Parathyroid adenoma (tissue), 2 donors: Measurements from ENCODE around the gene TRPM5.

ENCODE experiments used
- H2AFZ ChIP-seq: fragments of 300-600 bp; sonication (generic); one replicate; pipeline ENCODE4 v1.7.0; 2017; ENCODE audit warnings: antibody characterized with exemption, mild to moderate bottlenecking
- H3K27ac ChIP-seq: fragments of 300-600 bp; sonication (generic); one replicate; pipeline ENCODE4 v1.7.0; 2017
- H3K27me3 ChIP-seq: fragments of 300-600 bp; sonication (generic); one replicate; pipeline ENCODE4 v1.7.0; 2017; ENCODE audit warnings: low read length; ENCODE audit not compliant: control insufficient read depth, insufficient read depth
- H3K36me3 ChIP-seq: fragments of 300-600 bp; sonication (generic); one replicate; pipeline ENCODE4 v1.7.0; 2017; ENCODE audit warnings: low read length; ENCODE audit not compliant: control insufficient read depth, insufficient read depth
- H3K4me1 ChIP-seq: fragments of 300-600 bp; sonication (generic); one replicate; pipeline ENCODE4 v1.7.0; 2017; ENCODE audit warnings: control low read depth
- H3K4me2 ChIP-seq: fragments of 300-600 bp; sonication (generic); one replicate; pipeline ENCODE4 v1.7.0; 2017; ENCODE audit warnings: low read length
- H3K4me3 ChIP-seq: fragments of 300-600 bp; sonication (generic); one replicate; pipeline ENCODE4 v1.7.0; 2017; ENCODE audit warnings: low read depth, low read length
- H3K79me2 ChIP-seq: fragments of 300-600 bp; sonication (generic); one replicate; pipeline ENCODE4 v1.7.0; 2017; ENCODE audit warnings: control low read depth
- H3K9ac ChIP-seq: fragments of 300-600 bp; sonication (generic); one replicate; pipeline ENCODE4 v1.7.0; 2017; ENCODE audit warnings: mild to moderate bottlenecking
- H3K9me3 ChIP-seq: fragments of 300-600 bp; sonication (generic); one replicate; pipeline ENCODE4 v1.7.0; 2017; ENCODE audit warnings: low read length; ENCODE audit not compliant: control insufficient read depth
- TF ChIP-seq, protein P1 (sequence below): fragments of 300-600 bp; sonication (generic); IDR thresholded peaks from one replicate; pipeline ENCODE4 v1.7.0; 2017; ENCODE audit warnings: antibody characterized with exemption, mild to moderate bottlenecking
- donor health status: primary hyperparathyroidism.

The TRPM5 gene

DNA sequence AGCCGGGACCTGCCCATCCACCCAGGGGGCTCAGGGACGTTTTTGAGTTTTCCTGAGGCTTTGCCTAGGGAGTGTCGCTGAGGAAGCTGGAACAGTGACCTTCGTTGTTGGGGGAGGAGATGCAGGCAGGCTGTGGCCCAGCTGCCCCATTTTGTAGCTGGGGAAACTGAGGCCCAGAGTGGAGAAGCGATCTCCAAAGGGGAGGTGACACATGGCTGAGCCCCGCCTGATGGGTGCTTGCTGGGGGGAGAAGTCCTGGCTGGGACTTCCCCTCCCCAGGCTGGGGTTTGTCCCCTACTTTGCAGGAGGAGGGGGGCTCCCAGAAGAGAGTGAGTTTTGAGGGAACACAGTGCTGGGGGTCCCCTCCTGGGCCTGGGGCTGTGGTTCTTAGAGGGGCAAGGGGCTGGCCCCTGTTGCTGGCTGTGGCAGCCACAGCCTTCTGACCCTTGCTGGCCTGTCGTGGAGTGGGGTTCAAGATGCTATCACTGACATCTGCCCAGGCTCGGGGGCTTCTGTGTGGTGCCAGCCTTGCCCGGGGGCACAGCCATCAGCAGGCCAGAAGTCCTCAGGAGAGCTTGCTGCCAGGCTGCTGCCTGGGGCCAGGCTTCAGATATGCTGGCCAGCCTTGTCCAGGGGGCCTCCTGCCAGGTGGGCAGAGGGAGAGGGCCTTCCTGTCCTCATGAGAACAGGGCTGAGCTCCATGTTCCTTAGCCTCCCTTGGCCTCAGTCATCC is 21.9 kb upstream of the TRPM5 start:
- peaks cover 3% of the 10 kb centered on the region for H3K79me2 ChIP-seq
- H3K9ac ChIP-seq = no peak overlapping the region
- H3K4me2 ChIP-seq = no peak overlapping the region
- H3K27ac ChIP-seq = no peak overlapping the region
- TF ChIP-seq, protein P1, sequence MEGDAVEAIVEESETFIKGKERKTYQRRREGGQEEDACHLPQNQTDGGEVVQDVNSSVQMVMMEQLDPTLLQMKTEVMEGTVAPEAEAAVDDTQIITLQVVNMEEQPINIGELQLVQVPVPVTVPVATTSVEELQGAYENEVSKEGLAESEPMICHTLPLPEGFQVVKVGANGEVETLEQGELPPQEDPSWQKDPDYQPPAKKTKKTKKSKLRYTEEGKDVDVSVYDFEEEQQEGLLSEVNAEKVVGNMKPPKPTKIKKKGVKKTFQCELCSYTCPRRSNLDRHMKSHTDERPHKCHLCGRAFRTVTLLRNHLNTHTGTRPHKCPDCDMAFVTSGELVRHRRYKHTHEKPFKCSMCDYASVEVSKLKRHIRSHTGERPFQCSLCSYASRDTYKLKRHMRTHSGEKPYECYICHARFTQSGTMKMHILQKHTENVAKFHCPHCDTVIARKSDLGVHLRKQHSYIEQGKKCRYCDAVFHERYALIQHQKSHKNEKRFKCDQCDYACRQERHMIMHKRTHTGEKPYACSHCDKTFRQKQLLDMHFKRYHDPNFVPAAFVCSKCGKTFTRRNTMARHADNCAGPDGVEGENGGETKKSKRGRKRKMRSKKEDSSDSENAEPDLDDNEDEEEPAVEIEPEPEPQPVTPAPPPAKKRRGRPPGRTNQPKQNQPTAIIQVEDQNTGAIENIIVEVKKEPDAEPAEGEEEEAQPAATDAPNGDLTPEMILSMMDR = no peak
- peaks cover 3% of the 10 kb centered on the region for H3K4me1 ChIP-seq
- H3K27me3 ChIP-seq = no peaks in the 10 kb centered on the region
- no peak overlapping the region for H2AFZ ChIP-seq
- no peaks in the 10 kb centered on the region for H3K9me3 ChIP-seq
- no peak overlapping the region for H3K4me3 ChIP-seq
- H3K36me3 ChIP-seq = no peaks in the 10 kb centered on the region

DNA sequence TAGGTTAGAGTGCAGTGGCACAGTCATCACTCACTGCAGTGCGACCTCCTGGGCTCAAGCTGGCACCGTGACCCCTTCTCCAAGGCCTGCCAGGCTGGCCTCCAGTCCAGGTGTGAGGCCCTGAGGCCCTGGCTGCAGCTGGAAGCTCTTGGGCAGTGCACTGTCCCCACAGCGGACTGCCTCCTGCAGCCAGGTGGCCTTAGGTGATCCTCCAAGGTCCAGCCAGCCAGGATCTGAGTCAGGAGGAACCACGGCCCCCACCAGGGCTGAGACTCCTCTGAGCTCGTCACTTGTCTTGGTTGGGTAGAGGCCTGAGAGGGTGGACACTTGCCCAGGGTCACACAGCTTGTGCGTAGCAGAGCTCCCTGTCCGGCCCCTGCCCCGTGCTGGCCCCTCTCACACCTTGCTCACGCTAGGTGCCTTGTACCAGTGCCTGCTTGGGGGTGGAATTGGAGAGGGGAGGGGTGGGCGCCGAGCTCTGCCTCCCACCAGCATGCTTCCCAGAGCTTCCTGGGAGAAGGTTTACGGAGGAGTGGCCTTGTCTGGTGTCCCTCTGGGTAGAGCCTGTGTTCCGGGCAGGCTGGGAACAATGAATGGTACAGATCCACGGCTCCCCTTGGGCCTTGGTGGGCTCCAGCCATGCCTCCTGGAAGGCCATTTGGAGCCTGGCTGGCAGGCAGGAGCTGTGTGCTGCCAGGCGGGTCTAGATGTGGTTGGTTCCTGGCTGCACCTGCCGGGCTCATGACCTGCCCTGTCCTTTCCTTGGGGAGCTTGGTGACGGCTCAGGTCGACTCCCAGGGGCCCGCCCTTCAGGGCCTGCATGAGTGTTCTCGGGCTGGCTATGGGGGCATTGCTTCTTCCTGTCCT is 21.1 kb upstream of the TRPM5 start:
- H3K4me2 ChIP-seq = no peak overlapping the region
- H3K4me1 ChIP-seq = peaks cover 4% of the 10 kb centered on the region
- no peaks in the 10 kb centered on the region for H3K36me3 ChIP-seq

DNA sequence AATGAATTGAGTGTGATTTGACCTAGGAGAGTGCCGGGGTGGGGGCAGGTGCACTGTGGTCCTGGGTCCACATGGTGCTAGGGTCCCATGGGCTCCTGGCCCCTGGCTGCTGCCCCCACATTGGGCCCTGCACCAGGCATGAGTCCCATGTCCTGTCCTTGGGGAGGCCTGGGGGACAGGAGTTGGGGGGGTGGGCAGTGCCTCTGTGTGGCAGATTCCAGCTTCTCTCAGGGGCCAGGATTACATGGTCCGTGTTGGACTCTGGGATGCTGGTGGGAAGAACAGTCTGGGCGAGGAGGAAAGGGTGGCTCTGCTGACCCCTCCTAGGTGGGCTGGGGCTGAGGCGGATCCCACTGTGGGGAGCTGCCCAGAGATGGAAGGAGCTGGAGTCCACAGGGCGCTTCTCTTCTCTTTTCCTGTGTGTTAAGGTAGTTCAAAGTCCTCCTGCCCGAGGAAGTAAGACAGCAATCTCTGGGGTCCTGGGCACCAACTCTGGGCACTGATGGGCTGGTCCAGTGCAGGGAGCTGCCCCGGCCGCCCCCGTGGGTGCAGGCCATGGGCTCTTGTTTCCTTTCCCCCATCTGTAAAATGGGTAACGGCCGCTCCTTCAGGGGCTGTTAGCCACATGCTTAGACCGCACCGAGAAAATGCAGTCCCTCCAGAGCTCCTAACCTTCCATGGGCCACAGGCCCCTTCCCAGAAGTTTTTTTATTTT is 20.3 kb upstream of the TRPM5 start:
- TF ChIP-seq, protein P1 = no peak
- Histone ChIP-seq H3K9ac (no peak overlapping the region), H3K36me3 (no peaks in the 10 kb centered on the region), H3K4me2 (no peak overlapping the region), H2AFZ (no peak overlapping the region), H3K9me3 (no peaks in the 10 kb centered on the region), H3K4me3 (no peak overlapping the region), H3K27ac (no peak overlapping the region), H3K79me2 (peaks cover 3% of the 10 kb centered on the region), H3K27me3 (no peaks in the 10 kb centered on the region), H3K4me1 (peaks cover 4% of the 10 kb centered on the region)

More for the DNA sequence above, 21.1 kb upstream of the TRPM5 start:
- no peak overlapping the region for H3K4me3 ChIP-seq
- TF ChIP-seq, protein P1 = no peak
- peaks cover 3% of the 10 kb centered on the region for H3K79me2 ChIP-seq
- no peaks in the 10 kb centered on the region for H3K9me3 ChIP-seq
- H2AFZ ChIP-seq = no peak overlapping the region
- no peak overlapping the region for H3K27ac ChIP-seq
- H3K9ac ChIP-seq = no peak overlapping the region
- H3K27me3 ChIP-seq = no peaks in the 10 kb centered on the region

DNA sequence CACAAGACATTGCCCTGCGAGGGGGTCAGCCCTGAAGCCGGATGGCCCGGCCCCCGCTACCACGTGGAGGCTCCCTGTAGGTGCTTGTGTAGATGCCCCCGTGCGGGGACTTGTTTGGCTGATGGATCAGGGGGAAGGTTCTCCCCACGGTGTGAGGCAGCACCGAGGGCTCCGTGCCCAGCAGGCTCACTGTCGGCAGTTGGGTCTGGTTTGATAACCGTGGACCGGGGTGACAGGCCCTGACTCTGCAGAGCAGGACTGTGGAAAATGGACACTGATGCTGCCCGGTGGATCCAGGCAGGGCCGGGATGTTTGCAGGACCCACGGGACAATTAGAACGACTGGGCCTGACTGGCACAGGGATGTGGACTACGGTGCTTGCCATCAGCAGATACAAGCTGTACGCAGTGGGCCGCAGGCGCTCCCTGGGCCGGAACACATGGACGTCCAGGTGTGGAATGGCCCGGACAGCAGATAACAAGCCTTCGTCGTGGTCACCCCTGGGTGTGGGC is 19.5 kb upstream of the TRPM5 start:
- Histone ChIP-seq H3K27ac (no peak overlapping the region), H3K79me2 (peaks cover 3% of the 10 kb centered on the region), H3K27me3 (no peaks in the 10 kb centered on the region), H3K9ac (no peak overlapping the region), H3K36me3 (no peaks in the 10 kb centered on the region), H3K4me3 (no peak overlapping the region), H3K4me1 (peaks cover 4% of the 10 kb centered on the region), H3K4me2 (no peak overlapping the region), H3K9me3 (no peaks in the 10 kb centered on the region), H2AFZ (no peak overlapping the region)
- TF ChIP-seq, protein P1 = no peak
